Cardiac fibroblast (primary cell): ENCODE measurements around the gene FAAH.

Experiments
- DNase-seq, 2 donors: peaks; one replicate each; pipeline versions ENCODE4 v3.0.0 to v3.0.0-alpha.2; 2010; ENCODE audit warnings: low read depth in 2 of 2
- H3K4me3 ChIP-seq, 2 donors: replicated peaks in 1 of 2; 1 replicate in 1 of 2; 2 replicates in 1 of 2; pipeline ENCODE4 v1.5.1; 2011; ENCODE audit warnings: low read depth in 2 of 2, low read length in 2 of 2, mild to moderate bottlenecking in 2 of 2, moderate library complexity in 1 of 2
- TF ChIP-seq, protein P1 (sequence below): IDR thresholded peaks from one replicate; pipeline ENCODE4 v1.5.1; 2011; ENCODE audit warnings: low read depth, mild to moderate bottlenecking, low read length, inconsistent platforms

Gene FAAH

DNA sequence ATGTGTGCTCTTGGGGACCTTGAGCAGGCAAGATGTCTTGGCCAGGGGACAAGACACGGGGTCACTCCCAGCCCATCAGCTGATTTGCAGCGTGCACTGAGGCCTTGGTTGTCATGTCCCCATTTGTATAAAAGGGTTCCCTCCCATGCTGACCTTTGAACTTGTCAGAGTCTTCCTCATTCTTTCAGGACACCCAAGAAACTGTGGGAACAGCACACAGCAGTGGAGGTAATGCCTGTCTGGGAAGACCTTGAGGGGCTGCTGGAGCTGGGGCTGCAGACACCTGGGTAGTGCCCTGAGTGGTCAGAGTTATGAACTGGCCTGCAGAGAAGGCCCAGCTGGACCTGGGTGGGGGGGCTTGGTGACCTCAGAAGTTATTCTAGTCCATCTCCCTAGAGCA, 46.4 kb downstream of the FAAH start:
- TF ChIP-seq, protein P1, sequence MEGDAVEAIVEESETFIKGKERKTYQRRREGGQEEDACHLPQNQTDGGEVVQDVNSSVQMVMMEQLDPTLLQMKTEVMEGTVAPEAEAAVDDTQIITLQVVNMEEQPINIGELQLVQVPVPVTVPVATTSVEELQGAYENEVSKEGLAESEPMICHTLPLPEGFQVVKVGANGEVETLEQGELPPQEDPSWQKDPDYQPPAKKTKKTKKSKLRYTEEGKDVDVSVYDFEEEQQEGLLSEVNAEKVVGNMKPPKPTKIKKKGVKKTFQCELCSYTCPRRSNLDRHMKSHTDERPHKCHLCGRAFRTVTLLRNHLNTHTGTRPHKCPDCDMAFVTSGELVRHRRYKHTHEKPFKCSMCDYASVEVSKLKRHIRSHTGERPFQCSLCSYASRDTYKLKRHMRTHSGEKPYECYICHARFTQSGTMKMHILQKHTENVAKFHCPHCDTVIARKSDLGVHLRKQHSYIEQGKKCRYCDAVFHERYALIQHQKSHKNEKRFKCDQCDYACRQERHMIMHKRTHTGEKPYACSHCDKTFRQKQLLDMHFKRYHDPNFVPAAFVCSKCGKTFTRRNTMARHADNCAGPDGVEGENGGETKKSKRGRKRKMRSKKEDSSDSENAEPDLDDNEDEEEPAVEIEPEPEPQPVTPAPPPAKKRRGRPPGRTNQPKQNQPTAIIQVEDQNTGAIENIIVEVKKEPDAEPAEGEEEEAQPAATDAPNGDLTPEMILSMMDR, result no peak
- H3K4me3 ChIP-seq, result no peak overlapping the region
- no peak for DNase-seq

DNA sequence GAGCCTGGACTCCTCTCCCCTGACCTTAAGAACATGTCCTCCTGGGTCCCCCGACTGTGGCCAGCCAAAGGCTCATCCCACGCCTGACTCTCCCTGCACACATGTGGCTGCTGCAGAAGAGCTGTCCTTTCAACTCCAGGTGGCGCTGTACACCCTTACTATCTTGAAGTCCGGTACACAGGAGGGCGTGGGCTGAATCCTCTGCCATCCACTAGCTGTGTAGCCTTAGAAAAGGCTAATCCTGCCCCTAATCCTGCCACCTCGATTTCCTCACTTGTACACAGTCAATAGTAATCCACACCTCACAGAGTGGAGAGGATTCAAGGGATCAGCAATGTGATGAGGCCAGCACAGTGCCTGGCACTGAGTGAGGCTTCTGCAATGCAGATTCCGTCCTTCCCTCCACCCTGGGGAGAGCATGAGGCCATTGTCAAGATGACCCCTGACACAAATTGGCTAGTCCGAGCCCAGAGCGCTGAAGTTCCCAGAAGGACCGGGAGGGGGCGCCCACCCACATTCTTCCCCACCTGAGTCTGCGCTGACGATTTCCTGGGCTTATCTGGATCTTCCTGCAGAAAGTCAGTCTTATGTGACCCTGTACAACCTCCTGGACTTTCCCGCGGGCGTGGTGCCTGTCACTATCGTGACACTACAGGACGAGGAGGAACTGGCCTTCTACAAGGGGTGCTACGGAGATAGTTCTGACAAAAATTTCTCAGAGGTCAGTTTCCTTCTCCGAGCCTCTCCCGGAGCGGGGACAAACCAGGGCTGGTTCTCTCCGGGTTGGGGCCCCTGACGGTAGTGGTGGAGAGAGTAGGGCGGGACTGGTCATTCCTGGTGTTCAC, 48.4 kb downstream of the FAAH start:
- TF ChIP-seq, protein P1, result peak; percentile 91
- peak overlapping the region; percentile 13 to 48 for H3K4me3 ChIP-seq
- peak; percentile 83 to 88 for DNase-seq

DNA sequence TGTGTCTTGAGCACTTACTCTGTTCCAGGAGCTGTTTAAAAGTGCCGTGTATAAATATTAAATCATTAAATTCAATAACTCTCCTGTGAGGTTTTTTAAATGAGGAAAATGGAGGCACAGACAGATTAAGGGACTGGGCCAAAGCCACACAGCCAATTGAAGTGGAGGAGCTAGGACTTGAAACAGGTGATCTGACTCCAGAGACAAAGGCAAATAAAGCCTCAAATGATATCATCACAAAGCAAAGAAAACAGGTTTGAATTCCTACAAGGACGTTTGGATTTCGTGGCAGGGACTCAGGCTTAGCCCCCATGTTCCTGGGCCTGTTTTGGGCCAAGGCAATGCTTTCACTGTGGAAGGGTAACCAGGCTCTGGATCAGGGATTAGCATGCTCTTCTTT, 50.3 kb downstream of the FAAH start:
- no peak for DNase-seq
- H3K4me3 ChIP-seq, result no peak overlapping the region
- TF ChIP-seq, protein P1, result no peak

DNA sequence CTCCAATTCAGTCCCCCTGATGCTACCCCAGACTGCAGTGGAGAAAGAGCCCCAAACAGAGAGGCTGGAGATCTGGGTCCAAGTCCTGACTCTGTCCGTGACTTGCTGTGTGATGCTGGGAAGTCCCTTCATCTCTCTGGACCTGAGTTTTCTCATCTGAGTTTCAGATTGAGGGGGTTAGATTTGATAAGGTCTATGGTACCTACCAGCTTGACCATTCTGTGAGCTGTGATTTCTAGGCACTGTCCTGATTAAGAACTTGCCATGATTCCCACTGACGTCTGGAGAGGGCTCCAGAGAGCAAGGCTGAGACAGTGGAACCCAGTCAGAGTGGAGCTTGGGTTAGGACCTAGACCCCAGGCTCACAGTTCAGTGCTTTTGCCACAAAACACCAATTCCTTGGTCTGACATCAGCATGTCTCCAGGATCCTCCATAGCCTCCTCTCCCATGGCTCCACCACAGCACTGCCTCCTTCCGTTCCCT, 51.7 kb downstream of the FAAH start:
- H3K4me3 ChIP-seq, result no peak overlapping the region
- TF ChIP-seq, protein P1, result no peak
- no peak for DNase-seq

DNA sequence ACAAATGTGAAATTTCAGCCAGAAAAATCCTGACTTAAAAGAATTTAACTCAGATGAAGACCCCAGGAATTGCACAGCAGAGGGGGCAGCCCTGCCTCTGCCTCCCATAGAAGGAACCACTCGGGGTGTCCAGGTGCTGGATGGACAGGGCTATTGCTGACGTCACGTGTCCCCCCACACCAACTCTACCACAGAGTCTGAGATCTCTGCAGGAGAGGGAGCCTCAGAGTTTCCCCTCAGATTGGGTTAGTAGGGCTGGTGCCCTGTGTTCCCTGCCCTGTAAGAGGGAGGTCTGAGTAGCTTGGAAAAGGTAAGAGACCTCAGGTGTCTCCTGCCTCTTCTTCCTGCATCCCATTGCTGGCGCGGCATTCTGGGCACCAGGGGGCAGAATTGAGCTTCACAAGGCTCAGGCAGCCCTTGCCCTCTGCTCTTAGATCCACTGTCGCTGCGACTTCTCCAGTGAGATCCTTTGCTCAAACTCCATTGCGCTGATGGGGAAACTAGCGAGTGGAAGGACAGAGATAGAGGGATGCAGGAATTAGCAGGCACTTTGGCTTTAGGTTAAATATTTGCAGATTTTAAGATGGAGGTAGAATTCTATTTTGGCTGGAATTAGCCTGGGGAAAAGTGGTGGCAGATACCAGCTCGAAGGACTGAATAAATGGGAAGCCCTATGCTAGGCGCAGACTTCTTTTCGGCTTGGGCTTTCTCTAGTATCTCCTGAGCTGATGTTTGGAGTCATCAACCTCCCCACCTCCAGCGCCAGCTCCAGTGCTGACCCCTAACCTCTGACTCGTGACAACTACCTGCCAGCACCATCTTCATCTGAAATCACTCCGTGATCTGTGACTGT, 52.8 kb downstream of the FAAH start:
- peak; percentile 76 to 78 for DNase-seq
- no peak overlapping the region for H3K4me3 ChIP-seq
- TF ChIP-seq, protein P1, result peak; percentile 96

DNA sequence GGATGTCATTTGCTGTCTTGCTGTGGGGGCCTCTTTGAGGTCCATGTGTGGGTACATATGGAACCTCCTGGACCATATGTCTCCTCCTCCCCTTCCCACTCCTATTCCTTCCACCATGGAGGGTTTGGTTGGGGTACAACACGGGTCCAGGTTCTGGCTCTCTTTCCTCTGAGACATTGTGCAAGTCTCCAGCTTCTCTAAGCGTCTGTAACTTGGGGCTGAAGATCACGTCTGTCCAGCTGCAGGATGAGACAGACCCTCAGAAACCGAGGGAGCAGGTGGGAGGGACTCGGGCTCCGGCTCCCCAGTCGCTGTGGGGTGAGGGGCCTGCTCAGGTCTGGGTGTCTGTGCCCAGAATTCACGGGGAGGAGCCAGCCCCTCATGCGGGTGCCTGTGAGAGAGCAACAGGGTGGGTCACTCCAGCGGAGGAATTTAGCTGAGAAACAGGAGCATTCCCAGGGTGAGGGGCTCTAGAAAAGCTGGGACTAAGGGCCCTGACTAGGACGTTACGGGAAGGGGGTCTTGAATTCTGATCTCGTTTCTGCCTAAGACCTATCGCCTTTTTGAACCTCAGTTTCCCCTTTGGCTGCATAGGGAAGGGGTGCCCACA, 53.5 kb downstream of the FAAH start:
- no peak overlapping the region for H3K4me3 ChIP-seq
- TF ChIP-seq, protein P1, result no peak

More for the DNA sequence above, 53.5 kb downstream of the FAAH start:
- no peak for DNase-seq
